ENCODE data around the gene GSC2. TPM values are rescaled to one million over a fixed set of nuclear protein-coding genes. Genes with fewer than 3 reads are reported as not detected.

Gene GSC2
- polyA plus RNA-seq, 6 donors from 2014 or later, result not detected

Other genes with a start within 250 kb of the GSC2 start
- 1 to 10 TPM in 3 of 6 donors, under 1 TPM in 3; 0.58 to 3.0 (median 0.88) TPM for gene DGCR6, start 244.0 kb downstream of the GSC2 start, polyA plus RNA-seq (ENCODE audit: low read depth in 6 of 6)
- gene PRODH, start 214.0 kb downstream of the GSC2 start, polyA plus RNA-seq (ENCODE audit: low read depth in 6 of 6), result under 1 TPM in 1 of 6 donors, not detected in 5; 0.05 TPM
- gene DGCR2, start 27.9 kb downstream of the GSC2 start, polyA plus RNA-seq (ENCODE audit: low read depth in 6 of 6), result 10 to 100 TPM; 27.4 to 50.6 (median 32.8) TPM
- not detected for gene TSSK2, start 19.0 kb downstream of the GSC2 start, polyA plus RNA-seq (ENCODE audit: low read depth in 6 of 6)
- 10 to 100 TPM in 1 of 6 donors, 1 to 10 TPM in 5; 5.2 to 10.2 (median 8.3) TPM for gene ESS2, start 5.6 kb downstream of the GSC2 start, polyA plus RNA-seq (ENCODE audit: low read depth in 6 of 6)
- gene SLC25A1, start 28.4 kb upstream of the GSC2 start, polyA plus RNA-seq (ENCODE audit: low read depth in 6 of 6), result 10 to 100 TPM; 63.5 to 88.8 (median 72.4) TPM
- 1 to 10 TPM in 2 of 6 donors, under 1 TPM in 3, not detected in 1; 0.17 to 1.7 (median 0.80) TPM for gene CLTCL1, start 141.4 kb upstream of the GSC2 start, polyA plus RNA-seq (ENCODE audit: low read depth in 6 of 6)